HG03469 (cell line): Measurements from ENCODE around the gene JMJD7.
"Not testable (repeated sequence)": the region's sequence is repeated elsewhere in the genome, so short reads cannot be mapped to it uniquely, and the experiment has no call there.

Source experiments
- ATAC-seq: cut with Tn5 transposase; IDR thresholded peaks from one replicate; pipeline ENCODE4 v1.9.1; 2021; ENCODE audit warnings: mild to moderate bottlenecking, moderate library complexity, moderate number of reproducible peaks; ENCODE audit not compliant: unreplicated experiment

Gene JMJD7

DNA sequence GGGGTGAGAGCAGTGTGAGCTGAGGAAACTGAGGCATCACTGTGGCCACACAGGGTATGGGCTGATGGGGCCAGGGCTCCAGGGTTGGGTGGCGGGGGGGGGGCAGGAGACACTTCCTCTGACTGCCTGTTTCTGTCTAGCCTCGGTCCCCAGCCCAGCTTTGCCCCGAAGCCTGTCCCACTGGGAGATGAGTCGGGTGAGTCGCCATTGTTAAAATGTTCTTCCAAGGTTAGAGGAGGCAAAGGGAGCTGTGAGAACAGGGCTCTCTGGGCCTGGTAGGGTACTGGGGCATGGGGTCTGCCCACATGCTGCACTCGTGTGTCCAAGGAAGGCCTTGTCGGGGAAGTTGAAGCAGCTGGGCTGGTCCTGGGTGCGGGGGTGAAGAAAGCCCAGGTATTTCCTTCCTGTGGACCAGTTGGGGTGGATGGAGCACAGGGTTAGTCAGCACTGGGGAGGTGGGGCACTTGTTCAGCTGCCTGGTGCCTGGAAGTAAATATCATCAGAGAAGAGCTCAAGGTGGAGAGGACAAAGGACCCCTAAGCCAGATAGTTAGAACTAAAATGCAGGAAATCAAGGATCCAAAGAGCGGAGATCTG, 8.3 kb upstream of the JMJD7 start:
- no peak for ATAC-seq

DNA sequence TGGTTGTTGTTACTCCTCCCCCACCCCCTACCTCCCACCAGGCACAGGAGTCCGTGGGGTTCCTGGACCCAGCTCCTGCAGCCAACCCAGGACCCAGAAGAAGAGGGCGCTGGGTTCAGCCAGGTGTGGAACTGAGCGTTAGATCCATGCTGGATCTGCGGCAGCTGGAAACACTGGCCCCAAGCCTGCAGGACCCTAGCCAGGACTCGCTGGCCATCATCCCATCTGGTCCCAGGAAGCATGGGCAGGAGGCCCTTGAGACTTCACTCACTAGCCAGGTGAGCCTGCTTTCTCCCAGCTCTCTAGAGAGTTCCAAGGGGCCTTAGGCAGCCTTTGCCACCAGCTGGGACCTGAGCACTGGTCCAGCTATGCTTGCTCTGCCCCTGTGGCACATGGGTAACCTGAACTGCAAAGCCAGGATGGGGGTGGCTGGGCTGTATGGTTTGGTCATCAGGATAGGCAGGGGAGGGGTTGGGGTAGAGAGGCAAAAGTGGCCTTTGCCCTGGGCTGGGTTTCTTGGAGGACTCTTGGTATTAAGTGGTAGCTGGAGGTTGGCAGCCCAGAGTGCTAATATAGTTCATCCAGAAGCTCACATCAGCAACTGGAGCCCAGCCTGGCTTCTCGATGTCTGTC, 7.0 kb upstream of the JMJD7 start:
- no peak for ATAC-seq

DNA sequence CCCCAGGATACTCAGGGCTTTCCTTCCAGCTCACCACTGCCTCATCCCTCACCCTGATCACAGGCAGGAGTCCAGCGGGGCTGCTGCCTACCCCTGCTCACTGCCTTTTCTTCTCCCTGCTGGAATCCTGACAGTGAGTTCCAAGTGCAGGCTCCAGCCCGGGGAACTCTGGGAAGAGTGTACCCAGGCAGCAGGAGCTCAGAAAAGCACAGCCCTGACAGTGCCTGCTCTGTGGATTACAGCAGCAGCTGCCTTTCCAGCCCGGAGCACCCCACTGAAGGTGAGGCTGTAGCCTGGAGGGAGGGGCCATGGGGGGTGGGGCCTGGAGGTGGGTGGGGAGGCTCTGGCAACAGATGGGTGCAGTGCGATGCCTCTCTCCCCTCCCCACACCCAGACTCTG, 6.1 kb upstream of the JMJD7 start:
- no peak for ATAC-seq

DNA sequence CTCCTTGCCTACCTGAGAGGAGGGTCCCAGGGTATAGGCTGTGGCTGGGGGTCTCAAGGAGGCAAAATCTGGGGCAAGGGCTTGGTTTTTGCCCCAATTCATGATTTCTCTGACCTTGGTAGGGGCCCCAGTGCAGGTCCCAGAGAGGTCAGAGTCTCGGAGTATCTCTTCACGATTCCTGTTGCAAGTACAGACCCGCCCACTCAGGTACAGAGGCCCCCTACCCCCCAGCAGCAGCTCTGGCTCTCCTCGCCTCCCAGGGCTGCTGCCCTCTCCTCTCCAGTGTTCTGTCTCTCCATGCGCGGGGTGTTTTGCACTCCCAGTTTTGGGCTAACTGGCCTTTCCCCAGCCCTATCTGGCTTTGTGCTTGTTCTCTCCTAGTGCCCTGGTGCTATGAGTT, 5.4 kb upstream of the JMJD7 start:
- no peak for ATAC-seq

DNA sequence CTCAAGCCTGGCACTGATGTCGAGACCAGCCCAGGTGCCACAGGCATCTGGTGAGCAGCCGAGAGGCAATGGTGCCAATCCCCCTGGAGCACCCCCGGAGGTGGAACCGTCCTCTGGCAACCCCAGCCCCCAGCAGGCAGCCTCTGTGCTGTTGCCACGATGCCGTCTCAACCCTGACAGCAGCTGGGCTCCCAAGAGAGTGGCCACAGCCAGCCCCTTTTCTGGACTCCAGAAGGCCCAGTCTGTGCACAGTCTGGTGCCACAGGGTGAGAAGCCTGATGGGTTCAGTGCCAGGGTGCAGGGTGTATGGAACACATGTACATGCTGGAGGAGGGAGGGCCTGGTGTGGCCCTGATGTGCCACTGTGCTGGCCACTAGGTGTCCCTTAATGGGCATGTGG, 4.9 kb upstream of the JMJD7 start:
- ATAC-seq = no peak

DNA sequence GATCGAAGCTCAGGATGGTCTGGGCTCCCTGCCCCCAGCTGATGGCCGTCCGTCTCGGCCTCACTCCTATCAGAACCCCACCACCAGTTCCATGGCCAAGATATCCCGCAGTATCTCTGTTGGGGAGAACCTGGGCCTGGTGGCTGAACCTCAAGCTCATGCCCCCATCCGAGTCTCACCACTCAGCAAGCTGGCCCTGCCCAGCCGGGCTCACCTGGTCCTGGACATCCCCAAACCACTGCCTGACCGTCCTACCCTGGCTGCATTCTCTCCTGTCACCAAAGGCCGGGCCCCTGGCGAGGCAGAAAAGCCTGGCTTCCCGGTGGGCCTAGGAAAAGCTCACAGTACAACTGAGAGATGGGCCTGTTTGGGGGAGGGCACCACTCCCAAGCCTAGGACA, 4.4 kb upstream of the JMJD7 start:
- no peak for ATAC-seq

DNA sequence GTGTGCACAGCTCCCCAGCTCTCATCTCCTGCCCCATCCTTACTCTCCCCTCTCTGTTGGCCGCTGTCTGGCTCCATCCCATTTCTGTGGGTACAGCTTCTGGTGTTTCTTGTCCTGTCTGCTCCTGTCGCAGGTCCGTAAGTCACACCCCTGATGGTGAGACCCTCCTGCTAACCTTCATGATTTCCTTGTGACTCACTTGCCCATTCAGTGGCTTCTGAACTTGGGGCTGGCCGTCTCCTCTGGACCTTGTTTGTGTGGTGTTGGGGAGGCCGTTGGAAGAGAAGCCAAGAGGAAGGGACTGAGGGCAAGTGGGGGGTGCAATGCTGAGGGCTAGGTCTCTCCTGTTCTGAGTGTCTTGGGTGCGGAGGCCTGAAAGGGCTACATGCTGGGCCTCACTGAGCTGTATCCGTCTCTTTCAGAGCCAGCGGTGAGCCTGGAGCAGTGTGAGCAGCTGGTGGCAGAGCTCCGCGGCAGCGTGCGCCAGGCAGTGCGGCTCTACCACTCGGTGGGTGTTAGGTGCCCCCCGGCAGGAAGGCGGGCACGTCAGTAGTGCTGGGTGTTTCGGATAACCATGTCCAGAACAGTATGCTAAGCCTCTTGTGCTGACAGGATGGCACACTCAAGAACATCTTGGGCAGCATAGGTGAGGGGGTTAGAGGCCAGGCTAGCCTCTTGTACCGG, 3.7 kb upstream of the JMJD7 start:
- no peak for ATAC-seq

DNA sequence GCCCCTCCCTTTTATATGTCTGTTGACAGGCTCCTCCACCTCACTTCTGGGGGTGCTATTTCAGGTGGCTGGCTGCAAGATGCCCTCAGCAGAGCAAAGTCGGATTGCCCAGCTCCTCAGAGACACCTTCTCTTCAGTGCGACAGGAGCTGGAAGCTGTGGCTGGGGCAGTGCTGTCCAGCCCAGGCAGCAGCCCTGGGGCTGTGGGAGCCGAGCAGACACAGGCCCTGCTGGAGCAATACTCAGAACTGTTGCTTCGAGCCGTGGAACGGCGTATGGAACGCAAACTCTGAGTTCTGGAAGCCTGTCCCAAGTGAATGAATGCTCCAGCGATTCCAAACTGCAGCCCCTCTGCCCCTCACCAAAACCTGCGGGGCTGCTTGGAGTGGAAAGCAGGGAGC, 2.7 kb upstream of the JMJD7 start:
- ATAC-seq = no peak

DNA sequence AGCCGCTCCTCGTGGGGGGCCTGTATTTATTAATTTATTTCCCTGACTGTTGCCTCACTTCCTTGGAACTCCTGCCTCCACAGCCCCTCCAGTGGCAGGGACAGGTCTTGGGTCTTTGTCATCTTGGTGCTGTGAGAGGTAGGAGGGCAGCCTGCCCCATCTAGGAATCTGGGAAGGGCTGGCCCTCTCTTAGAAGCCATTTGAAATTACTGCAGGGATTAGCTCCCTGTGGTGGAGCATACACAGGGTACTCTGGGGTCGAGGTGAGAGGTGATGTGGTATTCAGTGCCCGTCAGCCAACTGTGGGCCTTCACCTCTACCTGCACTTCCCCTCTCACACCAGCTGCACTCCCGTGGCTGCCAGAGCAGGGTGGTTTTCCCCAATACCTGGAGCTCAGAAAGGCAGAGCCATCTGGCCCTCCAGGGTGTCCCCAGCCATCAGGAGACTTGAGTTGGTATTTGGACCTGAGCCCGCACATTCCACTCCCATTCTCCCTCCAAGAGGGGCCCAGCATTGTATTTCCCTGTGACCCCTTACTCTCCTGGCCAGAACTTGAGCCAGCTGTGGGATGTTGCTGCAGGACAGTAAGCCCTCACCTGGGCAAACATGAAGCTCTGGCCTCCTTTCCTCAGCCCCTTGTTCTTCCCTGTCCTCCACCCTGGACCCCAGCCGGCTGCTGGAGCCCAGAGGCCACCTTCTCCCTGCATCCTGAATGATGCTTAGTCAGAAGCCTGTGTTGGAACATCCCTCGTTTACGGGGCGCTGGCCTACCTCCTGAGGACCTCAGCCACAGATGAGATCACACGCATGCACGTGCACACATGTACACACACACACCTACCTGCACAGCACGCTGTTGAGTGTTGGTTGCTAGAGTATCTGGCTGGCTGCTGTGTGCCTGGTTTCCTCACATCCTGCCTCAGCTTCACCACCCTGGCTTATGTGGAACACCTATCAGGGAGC, 2.0 kb upstream of the JMJD7 start:
- no peak for ATAC-seq

DNA sequence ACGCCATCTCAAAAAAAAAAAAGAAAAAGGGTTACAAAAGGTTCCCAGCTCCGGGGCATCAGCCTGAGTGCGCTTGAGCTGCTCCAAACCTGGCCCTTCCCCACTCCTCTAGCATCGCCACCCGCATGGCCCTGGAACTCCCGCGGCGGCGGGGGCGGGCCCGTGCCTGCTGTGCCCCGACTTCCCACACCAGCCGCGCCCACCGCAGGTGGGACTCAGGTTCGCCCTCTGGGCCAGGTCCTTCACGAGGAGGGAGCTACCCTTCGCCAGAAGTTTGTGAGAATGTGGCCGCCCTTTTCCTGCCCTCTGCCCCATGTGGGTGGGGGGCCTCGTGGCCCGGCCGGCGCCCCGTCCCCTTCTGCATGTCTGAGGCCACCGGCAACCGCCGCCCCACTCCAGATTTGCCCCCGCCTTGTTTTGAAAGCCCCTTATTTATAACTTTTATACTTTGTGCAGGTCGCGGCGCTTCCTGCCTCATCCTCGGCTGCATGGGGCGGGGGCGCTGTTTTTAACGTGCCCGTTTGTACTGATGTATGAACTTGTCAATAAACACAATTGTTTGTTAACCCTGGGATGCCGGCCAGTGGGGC, 507 bp upstream of the JMJD7 start:
- no peak for ATAC-seq

DNA sequence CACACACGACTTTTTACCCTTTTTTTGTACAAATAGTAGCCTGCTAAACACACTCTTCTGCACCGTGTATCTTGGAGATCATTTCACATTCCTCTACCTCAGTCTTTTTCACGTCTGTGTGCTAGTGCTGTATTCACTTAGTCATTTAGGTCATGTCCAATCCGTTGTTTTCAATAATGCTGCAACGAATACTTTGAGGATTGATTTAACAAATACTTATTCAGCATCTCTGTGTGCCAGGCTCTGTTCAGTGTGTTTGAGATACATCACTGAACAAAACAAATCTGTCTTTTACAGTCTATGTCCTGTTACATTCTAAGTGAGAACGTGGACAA, 882 bp downstream of the JMJD7 start:
- ATAC-seq = no peak

DNA sequence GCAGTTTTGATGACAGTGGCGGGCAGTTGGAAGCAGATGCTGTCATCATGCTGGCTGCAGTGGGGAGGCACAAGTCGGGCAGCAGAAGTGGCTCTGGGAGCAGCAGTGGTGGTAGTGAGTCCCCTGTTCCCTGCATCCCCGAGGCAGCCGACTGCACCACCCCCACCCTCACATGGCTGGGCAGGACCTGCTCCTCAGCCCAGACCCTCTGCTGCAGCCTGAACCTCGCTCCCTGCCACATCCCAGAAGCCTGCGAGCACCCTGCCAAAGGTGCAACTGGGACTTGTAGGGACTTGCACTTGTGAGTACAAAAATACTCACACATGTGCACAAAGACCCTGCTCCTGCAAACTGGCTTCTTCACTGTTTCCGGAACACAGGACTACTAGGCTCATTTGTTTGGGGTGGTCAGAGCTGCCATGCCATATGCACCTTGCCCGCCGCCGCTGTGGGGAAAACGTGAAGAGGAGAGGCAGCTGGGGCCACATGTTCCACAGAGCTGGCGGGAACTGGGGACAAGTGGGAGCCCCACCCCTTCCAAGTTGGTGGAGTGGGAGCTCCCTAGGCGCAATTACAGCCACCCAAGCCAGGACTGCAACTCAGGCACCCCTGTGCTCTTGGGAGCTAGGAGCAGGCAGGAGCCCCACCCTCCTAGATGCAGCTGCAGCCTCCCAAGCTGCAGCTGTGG, 2.2 kb downstream of the JMJD7 start:
- no peak for ATAC-seq

DNA sequence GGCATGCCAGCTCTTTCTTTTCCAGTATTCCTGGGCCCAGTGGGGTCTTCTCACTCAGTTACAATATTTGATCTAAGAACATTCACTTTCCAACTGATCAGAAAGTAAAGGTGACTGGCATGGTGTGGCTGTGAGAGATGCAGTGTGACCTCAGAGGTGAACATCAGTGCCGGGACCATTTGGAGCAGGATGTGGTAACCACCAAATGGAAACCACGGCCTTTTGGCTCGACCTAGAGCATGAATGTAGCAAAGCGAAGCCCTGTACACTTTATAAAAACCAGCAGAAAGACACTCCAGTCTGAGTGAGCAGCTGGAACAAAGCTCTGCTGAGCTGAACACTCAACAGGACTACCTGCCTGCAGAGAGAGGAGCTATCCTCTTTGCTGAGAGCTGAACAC, 3.4 kb downstream of the JMJD7 start:
- not testable (repeated sequence) for ATAC-seq

DNA sequence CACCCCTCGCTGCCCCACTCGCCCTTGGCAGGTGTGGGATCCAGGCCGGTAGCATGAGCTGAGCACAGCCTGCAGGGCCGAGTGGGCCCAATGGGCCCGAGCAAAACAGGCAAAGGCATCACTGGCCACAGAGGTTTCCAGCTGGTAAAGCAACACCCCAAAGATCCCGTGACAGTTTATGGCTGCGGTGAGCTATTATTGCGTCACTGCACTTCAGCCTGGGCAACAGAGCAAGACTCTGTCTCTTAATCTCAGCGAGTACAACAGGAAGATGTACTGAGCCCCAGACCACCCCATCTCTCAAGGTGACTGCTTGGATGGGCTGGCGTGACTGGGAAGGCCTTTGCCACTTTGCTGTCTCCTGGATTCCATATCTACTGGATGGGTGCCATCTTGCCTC, 4.3 kb downstream of the JMJD7 start:
- ATAC-seq = no peak

DNA sequence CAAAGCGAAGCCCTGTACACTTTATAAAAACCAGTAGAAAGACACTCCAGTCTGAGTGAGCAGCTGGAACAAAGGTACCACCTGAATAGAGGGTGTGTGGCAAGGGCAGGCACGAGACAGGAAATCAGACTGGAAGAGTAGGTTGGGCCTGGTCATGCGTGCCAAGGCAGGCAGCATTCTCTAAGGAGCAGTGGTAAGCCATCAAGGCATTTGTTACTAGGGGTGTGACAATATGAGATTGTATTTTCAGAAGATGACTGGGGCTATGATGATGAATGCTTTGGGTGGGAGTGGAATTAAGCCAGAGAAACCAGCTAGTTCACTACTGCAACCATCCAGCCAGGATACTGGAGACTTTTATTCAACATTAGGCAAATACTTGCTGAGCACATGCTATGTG, 5.0 kb downstream of the JMJD7 start:
- no peak for ATAC-seq

DNA sequence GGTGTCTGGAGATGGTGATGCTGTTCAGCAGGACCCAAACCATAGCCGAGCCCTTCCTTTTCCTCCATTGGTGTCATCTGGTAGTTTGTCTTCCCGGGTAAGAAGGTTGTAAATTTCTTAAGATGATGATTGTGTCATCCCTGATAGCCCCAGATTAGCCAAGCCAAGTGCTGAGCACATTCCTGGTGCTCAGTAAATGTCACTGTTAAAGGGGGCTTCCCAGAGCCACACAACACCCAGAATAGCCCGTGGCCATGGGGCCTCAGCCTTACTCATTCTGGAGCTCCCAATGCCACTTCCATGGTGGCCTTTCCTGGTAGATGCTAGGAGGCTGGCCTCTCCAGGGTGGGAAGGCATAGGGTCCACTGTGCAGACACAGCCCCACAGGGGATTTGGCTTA, 6.2 kb downstream of the JMJD7 start:
- ATAC-seq = no peak

DNA sequence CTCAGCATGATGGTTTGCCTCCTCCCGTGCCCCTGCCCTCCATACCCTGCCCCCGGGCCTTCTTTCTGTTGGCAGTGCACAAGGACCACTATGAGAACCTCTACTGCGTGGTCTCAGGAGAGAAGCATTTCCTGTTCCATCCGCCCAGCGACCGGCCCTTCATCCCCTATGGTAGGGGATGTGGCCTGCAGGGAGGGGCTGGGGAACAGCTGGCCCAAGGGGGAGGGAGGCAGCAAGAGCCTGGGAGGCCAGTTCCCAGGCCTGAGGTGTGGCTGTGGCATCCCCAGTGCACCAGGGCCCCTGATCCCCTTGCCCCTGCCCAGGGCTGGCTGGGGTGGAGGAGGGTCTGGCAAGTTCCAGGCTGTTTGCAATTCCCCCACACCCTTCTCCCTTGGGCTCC, 8.2 kb downstream of the JMJD7 start:
- ATAC-seq = no peak

DNA sequence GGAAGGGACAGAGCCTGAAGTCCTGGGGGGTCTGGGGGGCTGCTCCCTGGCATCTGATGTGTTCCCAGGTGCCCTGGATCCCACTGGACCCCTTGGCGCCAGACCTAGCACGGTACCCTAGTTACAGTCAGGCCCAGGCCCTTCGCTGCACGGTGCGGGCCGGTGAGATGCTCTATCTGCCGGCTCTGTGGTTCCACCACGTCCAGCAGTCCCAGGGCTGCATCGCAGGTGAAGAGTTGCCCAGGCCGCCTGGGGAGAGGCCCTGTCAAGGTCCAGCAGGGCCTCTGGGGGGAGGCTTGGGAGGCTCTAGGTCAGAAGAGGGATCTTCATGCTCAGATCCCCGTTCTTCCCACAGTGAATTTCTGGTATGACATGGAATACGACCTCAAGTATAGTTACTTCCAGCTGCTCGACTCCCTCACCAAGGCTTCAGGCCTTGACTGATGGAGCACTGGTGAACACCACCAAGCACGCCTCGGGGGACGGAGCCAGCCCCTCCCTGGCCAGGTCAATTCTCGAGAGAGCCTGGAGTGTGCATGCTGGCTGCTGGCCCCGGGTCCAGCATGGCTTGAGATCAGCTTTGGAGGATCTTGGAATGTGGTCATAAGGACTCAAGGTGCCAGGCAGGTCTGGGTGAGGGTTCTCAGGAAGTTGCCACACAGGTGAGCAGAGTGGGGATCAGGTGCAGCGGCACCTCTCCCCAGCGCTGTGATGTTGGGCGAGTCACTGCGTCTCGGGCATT, 9.0 kb downstream of the JMJD7 start:
- ATAC-seq = no peak

DNA sequence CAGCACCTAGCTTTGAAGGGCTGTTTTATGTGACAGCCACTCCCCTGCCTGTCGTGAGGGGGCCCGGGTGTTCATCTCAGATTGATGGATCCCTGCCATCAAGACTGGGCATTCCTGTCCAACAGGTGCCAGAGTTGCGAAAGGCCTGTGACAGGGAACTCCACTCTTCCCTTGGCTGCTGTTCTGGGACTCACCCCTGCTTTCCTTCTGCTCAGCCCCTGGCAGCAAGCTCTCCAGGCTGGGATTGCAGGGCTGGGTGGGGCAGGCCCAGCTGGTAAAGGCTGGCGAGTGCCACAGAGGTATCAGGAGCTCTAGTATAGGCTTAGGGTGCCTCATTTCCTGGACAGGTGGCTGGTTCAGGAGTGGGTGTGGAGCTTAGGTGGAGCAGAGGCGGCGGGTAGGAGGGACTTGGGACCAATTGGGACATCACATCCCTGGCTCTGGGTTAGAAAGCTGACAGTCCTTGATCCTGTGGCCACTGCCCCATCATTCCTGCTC, 10.6 kb downstream of the JMJD7 start, which contains the start of gene PLA2G4B:
TSS of gene PLA2G4B (plus strand) at position 448 of the 498 bp plus-strand sequence. CDS start 67 bp downstream, outside the sequence.
- ATAC-seq = no peak
